ENCODE data around the gene MKX.

DNA sequence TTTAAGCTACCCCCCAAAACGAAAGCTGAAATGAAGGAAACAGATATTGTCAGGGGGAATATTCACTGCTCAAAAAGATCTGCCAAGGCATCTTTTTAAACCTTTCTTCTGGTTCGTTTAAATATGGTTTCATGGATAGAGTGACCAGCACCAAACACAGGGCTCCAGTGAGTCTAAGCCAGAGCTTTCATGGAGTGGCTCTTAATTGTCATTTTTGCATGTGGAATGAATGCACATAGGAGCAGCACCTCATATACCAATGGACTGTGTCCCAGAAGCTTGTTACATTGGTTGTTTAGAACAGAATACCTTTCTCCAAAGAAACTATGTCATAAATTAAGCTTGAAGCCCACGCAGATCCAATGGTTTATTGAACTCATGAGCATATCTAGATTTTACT lies 17.3 kb downstream of the MKX start:
- TF ChIP-seq CTCF (IDR thresholded peaks at IDR 0.05) = no peak
- TF ChIP-seq POLR2A (IDR thresholded peaks at IDR 0.05) = no peak
